Skeletal muscle satellite cell (primary cell): ENCODE results near the gene PAK4. TPM values are rescaled to one million over a fixed set of nuclear protein-coding genes. Genes with fewer than 3 reads are reported as not detected.

ENCODE experiments used
- H3K27me3 ChIP-seq: 2 replicates; pipeline ENCODE4 v1.7.0; 2013; ENCODE audit warnings: low read length; ENCODE audit not compliant: control insufficient read depth, insufficient read depth
- H3K36me3 ChIP-seq: 2 replicates; pipeline ENCODE4 v1.7.0; 2013; ENCODE audit warnings: mild to moderate bottlenecking, control low read depth, low read length; ENCODE audit not compliant: insufficient read depth
- H3K4me1 ChIP-seq: 2 replicates; pipeline ENCODE4 v1.7.0; 2013; ENCODE audit warnings: low read length; ENCODE audit not compliant: control insufficient read depth, insufficient read depth
- H3K4me2 ChIP-seq: 2 replicates; pipeline ENCODE4 v1.7.0; 2013; ENCODE audit warnings: mild to moderate bottlenecking, low read length
- H3K4me3 ChIP-seq: 2 replicates; pipeline ENCODE4 v1.7.0; 2013; ENCODE audit warnings: low read length
- H3K9ac ChIP-seq: 2 replicates; pipeline ENCODE4 v1.7.0; 2013; ENCODE audit warnings: mild to moderate bottlenecking, low read depth, low read length, moderate library complexity
- H3K9me3 ChIP-seq: replicated peaks from 2 replicates; pipeline ENCODE4 v1.7.0; 2013; ENCODE audit warnings: mild to moderate bottlenecking, control low read depth, low read length
- total RNA-seq: library from RNA; depleted of rRNA; stranded (reverse); fragments of >200 nt; gene quantifications from 2 replicates; pipeline ENCODE4 v1.2.3, GENCODE V29; 2012; rRNA removed

Gene PAK4
- 12.4 and 13.3 TPM in 2 replicates for total RNA-seq

DNA sequence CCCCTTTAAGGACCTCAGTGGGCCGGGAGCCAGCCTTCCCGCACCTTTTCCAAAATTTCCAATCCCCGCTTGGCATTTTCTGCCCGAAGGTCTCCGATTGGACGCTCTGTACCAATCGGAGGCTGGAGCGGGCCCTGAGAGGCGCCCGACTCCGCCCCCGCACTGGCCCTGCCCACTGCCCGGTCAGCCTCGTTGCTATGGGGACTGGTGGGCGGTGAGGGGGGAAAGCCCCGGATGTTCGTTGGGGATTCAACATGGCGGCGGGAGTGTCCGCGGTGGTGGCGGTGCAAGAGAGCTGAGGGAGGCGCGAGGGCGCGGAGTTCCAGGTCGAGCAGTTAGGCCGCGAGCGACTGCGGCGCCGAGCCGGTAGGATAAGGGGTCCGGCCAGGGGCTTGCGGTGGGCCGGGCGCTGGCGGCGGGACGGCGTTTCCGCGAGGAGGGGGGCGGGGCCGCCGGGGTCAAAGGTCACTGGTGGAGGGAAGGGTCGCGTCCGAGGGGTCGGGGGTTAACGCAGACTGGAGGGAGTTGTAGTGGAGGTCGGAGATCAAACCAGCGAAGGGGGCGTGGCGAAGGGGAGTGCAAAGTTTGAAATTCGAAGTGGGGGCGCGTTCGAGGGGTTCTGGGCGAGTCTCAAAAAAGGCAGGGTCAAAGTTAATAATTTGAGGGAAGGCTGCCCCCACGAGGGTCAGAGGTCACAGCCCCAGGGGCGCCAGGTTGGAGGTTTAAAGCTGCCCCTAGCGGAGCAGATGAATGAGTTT lies at the start of gene PAK4:
Gene PAK4 (plus strand): TSS at position 233 of the 758 bp plus-strand sequence. CDS start 43,768 bp downstream, outside the sequence.
- Histone ChIP-seq H3K4me2 (peak within 1 kb of the TSS; percentile 96), H3K36me3 (no peaks in the 10 kb centered on the region), H3K4me1 (peaks cover 35% of the 10 kb centered on the region), H3K4me3 (peak within 1 kb of the TSS; percentile 92), H3K9ac (peak within 1 kb of the TSS; percentile 89), H3K9me3 (no peaks in the 10 kb centered on the region), H3K27me3 (peaks cover 3% of the 10 kb centered on the region)

DNA sequence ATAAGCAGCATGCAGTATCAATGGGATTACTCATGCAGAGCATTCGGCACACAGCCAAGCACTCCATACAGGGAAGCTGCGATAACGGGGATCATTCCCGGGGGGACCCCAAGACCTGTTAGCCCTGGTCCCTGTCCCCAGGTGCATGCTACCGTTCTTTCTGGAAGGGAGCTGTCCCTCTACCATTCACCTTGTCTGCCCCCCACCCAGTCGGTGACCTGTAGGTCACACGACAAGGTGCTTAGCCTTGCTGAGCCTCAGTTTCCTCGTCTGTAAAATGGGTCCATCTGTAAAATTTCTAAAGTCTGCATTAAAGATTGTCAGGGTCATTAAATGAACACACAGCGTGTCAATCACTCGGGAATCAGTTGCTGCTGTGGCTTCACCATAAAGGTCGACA lies 48.3 kb upstream of the PAK4 start:
- Histone ChIP-seq H3K36me3 (no peaks in the 10 kb centered on the region), H3K9me3 (no peaks in the 10 kb centered on the region), H3K4me1 (peaks cover 23% of the 10 kb centered on the region), H3K27me3 (peaks cover 2% of the 10 kb centered on the region), H3K9ac (no peak overlapping the region), H3K4me3 (no peak overlapping the region), H3K4me2 (no peak overlapping the region)

GRCh38 chr19:39078436-39079200 lies 47.0 kb upstream of the PAK4 start:
- Histone ChIP-seq H3K9me3 (no peaks in the 10 kb centered on the region), H3K27me3 (peaks cover 13% of the 10 kb centered on the region), H3K9ac (peak overlapping the region; percentile 4), H3K4me2 (peak overlapping the region; percentile 39), H3K4me1 (peaks cover 24% of the 10 kb centered on the region), H3K36me3 (no peaks in the 10 kb centered on the region), H3K4me3 (no peak overlapping the region)

GRCh38 chr19:39080431-39080830 lies 45.2 kb upstream of the PAK4 start:
- peaks cover 30% of the 10 kb centered on the region for H3K27me3 ChIP-seq
- H3K9ac ChIP-seq, result no peak overlapping the region
- H3K4me3 ChIP-seq, result no peak overlapping the region
- no peaks in the 10 kb centered on the region for H3K9me3 ChIP-seq
- H3K36me3 ChIP-seq, result no peaks in the 10 kb centered on the region
- H3K4me1 ChIP-seq, result peaks cover 25% of the 10 kb centered on the region
- H3K4me2 ChIP-seq, result no peak overlapping the region

GRCh38 chr19:39082167-39082566 lies 43.4 kb upstream of the PAK4 start:
- Histone ChIP-seq H3K27me3 (peaks cover 37% of the 10 kb centered on the region), H3K9ac (no peak overlapping the region), H3K36me3 (no peaks in the 10 kb centered on the region), H3K4me3 (no peak overlapping the region), H3K4me1 (peaks cover 25% of the 10 kb centered on the region), H3K9me3 (no peaks in the 10 kb centered on the region), H3K4me2 (no peak overlapping the region)

GRCh38 chr19:39082745-39083598 lies 42.6 kb upstream of the PAK4 start:
- H3K27me3 ChIP-seq, result peaks cover 44% of the 10 kb centered on the region
- H3K36me3 ChIP-seq, result no peaks in the 10 kb centered on the region
- H3K4me1 ChIP-seq, result peaks cover 25% of the 10 kb centered on the region
- H3K4me2 ChIP-seq, result peak overlapping the region; percentile 70
- no peak overlapping the region for H3K4me3 ChIP-seq
- H3K9me3 ChIP-seq, result no peaks in the 10 kb centered on the region
- H3K9ac ChIP-seq, result no peak overlapping the region

- no peak overlapping the region for H3K9ac ChIP-seq
These were observed 42.0 kb upstream of the PAK4 start for GRCh38 chr19:39083599-39083982.

DNA sequence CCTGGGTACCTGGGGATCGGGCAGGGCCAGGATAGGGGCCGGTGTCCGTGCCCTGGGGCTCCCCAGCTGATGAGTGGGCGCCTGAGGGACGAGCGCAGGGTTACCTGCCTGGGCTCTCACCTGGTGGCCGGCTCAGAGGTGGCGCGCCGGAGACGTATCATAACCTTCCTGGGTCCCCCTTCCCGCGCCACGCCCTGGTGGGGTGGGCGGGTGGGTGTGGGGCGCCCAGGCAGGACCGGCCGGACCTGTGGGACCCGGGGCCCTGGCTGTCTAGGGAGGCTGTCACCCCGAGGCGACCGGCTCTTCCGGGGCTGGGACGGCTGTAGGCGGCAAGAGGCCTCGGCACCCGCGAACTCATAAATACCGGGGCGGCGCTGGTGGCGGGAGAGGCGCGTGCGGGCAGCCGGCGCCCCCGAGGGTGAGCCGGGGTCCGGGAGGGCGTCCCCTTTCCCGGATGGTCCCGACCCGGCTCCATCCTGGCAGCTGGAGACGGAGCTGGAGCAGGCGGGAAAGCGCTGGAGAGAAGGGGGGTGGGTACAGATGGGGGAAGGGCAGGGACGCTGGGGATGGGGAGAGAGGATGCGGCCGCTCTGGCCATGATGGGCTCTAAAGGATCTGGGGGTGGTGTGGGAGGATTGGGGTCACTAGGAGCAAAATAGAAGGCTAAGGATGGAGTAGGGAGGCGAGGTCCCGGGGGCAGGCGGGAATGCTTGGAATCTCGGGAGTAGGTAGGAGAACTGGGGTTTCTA lies 41.4 kb upstream of the PAK4 start, which contains the start of gene ACP7:
Gene ACP7 (plus strand): TSS at position 386 of the 749 bp plus-strand sequence. CDS start 902 bp downstream, outside the sequence.
- H3K9me3 ChIP-seq, result no peaks in the 10 kb centered on the region
- H3K4me1 ChIP-seq, result peaks cover 19% of the 10 kb centered on the region
- peak within 1 kb of the TSS; percentile 70 for H3K4me2 ChIP-seq
- peak within 1 kb of the TSS; percentile 45 for H3K4me3 ChIP-seq
- H3K36me3 ChIP-seq, result no peaks in the 10 kb centered on the region
- H3K27me3 ChIP-seq, result peaks cover 51% of the 10 kb centered on the region
- H3K9ac ChIP-seq, result no peak within 1 kb of the TSS

More at GRCh38 chr19:39083599-39083982, 42.0 kb upstream of the PAK4 start:
- no peaks in the 10 kb centered on the region for H3K9me3 ChIP-seq
- H3K4me2 ChIP-seq, result peak overlapping the region; percentile 70
- no peaks in the 10 kb centered on the region for H3K36me3 ChIP-seq
- H3K4me3 ChIP-seq, result peak overlapping the region; percentile 41
- peaks cover 51% of the 10 kb centered on the region for H3K27me3 ChIP-seq
- peaks cover 25% of the 10 kb centered on the region for H3K4me1 ChIP-seq

- Histone ChIP-seq H3K36me3 (no peaks in the 10 kb centered on the region), H3K4me1 (peaks cover 18% of the 10 kb centered on the region), H3K4me3 (peak overlapping the region; percentile 45), H3K27me3 (peaks cover 55% of the 10 kb centered on the region), H3K4me2 (peak overlapping the region; percentile 70), H3K9me3 (no peaks in the 10 kb centered on the region), H3K9ac (no peak overlapping the region)
These were observed 40.9 kb upstream of the PAK4 start for GRCh38 chr19:39084732-39085080.

GRCh38 chr19:39085392-39085791 lies 40.2 kb upstream of the PAK4 start:
- Histone ChIP-seq H3K4me1 (peaks cover 18% of the 10 kb centered on the region), H3K27me3 (peaks cover 60% of the 10 kb centered on the region), H3K9ac (no peak overlapping the region), H3K4me3 (no peak overlapping the region), H3K9me3 (no peaks in the 10 kb centered on the region), H3K4me2 (no peak overlapping the region), H3K36me3 (no peaks in the 10 kb centered on the region)
